ENCODE data around the gene NRG3. TPM values are rescaled to one million over a fixed set of nuclear protein-coding genes. Genes with fewer than 3 reads are reported as not detected.

Gene NRG3
- total RNA-seq, 4 donors from 2014 or later = 0.20 to 1.1 (median 0.84) TPM; not detected in 1

DNA sequence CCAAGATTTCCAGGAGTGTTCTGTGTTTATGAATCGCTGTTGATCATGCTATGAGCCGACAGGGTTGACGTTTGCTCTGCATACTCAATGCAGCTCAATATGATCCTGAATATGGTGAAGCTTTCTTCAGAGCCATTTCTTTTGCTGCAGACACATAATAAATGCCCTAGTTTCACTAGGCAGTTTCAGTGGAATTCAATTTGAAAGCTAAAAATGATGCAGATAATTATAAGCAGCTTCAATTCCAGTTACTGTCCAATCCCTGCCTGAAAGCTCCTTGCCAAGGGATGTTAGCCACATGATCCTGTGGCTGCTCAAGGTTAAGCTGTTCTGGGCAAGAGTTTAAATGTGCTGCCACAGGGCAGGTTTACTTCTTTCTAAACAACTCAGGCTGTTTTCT, 805.6 kb downstream of the NRG3 start:
- Histone ChIP-seq H3K27me3 (no peaks in the 10 kb centered on the region), H3K36me3 (no peaks in the 10 kb centered on the region), H3K4me3 (no peak overlapping the region), H3K27ac (no peak overlapping the region), H3K9me3 (peaks cover 0 to 6% (median 0%) of the 10 kb centered on the region in 4 donors), H3K4me1 (no peaks in the 10 kb centered on the region)
- TF ChIP-seq EP300 (IDR thresholded peaks at IDR 0.05) (no peak), POLR2A (IDR thresholded peaks at IDR 0.05) (no peak)
- TF ChIP-seq, protein P1, sequence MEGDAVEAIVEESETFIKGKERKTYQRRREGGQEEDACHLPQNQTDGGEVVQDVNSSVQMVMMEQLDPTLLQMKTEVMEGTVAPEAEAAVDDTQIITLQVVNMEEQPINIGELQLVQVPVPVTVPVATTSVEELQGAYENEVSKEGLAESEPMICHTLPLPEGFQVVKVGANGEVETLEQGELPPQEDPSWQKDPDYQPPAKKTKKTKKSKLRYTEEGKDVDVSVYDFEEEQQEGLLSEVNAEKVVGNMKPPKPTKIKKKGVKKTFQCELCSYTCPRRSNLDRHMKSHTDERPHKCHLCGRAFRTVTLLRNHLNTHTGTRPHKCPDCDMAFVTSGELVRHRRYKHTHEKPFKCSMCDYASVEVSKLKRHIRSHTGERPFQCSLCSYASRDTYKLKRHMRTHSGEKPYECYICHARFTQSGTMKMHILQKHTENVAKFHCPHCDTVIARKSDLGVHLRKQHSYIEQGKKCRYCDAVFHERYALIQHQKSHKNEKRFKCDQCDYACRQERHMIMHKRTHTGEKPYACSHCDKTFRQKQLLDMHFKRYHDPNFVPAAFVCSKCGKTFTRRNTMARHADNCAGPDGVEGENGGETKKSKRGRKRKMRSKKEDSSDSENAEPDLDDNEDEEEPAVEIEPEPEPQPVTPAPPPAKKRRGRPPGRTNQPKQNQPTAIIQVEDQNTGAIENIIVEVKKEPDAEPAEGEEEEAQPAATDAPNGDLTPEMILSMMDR (IDR thresholded peaks at IDR 0.05) = no peak
- DNase-seq (ENCODE audit: low spot score in 2 of 2) = no peak
- 77% methylated on average over 3 of the region's 3 CpGs for WGBS, 2 donors

DNA sequence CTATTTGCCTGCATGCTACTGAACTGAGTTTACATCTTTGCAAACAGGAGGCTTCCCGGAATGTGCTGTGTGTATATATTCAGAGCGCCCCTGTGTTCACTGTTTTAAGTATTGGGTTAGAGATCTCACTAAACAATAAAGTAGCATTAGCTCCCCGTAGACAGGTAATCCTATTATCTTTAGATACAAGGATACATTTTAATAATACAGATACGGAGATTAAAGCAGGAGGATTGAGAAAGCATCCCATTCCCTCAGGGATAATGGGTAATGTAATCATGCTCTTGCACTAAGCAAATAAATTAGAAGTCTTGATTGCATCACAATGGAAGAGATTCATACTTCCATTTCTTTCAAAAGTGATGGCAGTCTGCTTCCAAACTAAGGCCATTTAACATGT, 809.0 kb downstream of the NRG3 start:
- Histone ChIP-seq H3K9me3 (no peaks in the 10 kb centered on the region), H3K27me3 (no peaks in the 10 kb centered on the region), H3K27ac (no peak overlapping the region), H3K36me3 (no peaks in the 10 kb centered on the region), H3K4me1 (no peaks in the 10 kb centered on the region), H3K4me3 (no peak overlapping the region)
- 65 to 69% methylated on average over 4 of the region's 4 CpGs for WGBS, 2 donors
- TF ChIP-seq POLR2A (IDR thresholded peaks at IDR 0.05) = no peak
- TF ChIP-seq EP300 (IDR thresholded peaks at IDR 0.05) = no peak
- TF ChIP-seq, protein P1 (IDR thresholded peaks at IDR 0.05) = no peak
- no peak for DNase-seq (ENCODE audit: low spot score in 2 of 2)

DNA sequence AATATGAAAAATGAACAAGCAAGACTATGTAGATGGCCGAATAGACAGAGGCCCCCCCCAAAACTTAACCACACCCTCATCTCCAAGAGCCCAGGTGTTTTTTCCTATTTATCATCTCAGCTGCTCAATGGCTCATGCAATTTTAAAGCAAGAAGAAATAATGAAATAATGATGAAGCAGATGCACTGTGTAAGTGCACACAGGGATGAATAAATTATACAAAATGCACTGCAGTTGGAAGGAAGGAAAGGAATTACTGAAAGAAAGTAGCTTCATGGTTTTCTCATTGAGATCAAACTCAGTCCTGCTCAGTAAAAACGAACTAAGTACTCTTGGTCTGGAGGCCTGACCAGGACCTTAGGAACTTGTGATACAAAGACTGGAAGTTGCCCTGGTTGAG, 810.1 kb downstream of the NRG3 start:
- Histone ChIP-seq H3K9me3 (no peaks in the 10 kb centered on the region), H3K4me1 (no peaks in the 10 kb centered on the region), H3K27ac (no peak overlapping the region), H3K27me3 (no peaks in the 10 kb centered on the region), H3K4me3 (no peak overlapping the region), H3K36me3 (no peaks in the 10 kb centered on the region)
- no peak for DNase-seq (ENCODE audit: low spot score in 2 of 2)
- 74 to 79% methylated on average over 2 of the region's 2 CpGs for WGBS, 2 donors
- TF ChIP-seq POLR2A (IDR thresholded peaks at IDR 0.05) (no peak), EP300 (IDR thresholded peaks at IDR 0.05) (no peak)
- TF ChIP-seq, protein P1 (IDR thresholded peaks at IDR 0.05) = no peak

DNA sequence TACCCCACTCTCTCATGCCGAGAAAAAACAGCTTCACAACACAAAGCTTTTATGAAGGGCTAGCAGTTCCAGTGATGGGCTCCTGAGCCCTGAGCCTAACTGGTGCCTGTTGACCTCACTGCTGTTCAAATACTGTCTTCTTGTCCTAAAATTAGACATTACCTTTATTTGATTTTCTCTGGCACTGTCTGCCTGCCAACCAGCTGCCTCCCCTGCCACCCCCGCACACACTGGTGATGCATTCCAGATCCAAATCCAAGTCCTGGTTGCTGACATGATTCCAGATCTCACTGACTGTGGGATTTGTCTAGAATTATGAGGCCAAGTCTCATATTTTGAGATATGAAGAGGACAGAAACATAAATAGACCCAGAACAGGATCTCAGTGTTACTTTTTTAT, 816.2 kb downstream of the NRG3 start:
- Histone ChIP-seq H3K4me3 (no peak overlapping the region), H3K36me3 (no peaks in the 10 kb centered on the region), H3K27ac (no peak overlapping the region), H3K4me1 (no peaks in the 10 kb centered on the region), H3K27me3 (no peaks in the 10 kb centered on the region), H3K9me3 (no peaks in the 10 kb centered on the region)
- DNase-seq (ENCODE audit: low spot score in 2 of 2) = no peak
- 85 to 88% methylated on average over 2 of the region's 2 CpGs for WGBS, 2 donors
- TF ChIP-seq POLR2A (IDR thresholded peaks at IDR 0.05) = no peak
- no peak for TF ChIP-seq EP300 (IDR thresholded peaks at IDR 0.05)
- TF ChIP-seq, protein P1 (IDR thresholded peaks at IDR 0.05) = no peak

DNA sequence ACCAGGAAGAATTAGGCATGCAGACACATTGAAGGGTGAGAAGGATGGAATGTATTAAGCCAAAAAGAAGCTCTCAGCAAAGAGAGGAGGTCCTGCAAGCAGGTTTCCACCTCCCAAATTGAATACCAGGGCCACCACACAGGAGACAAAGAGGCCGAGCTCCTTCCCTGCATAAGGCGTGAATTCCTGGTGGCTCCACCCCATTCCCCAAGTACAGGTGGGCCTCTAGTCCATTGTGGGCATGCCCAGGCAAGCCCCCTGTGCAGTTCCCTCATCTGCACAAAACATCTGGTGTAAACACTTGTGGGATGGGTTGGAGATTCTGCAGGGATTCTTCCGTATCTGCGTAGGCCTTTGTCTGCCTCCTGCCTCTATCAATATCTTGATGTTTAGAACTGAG, 817.5 kb downstream of the NRG3 start:
- TF ChIP-seq, protein P1 (IDR thresholded peaks at IDR 0.05) = no peak
- TF ChIP-seq EP300 (IDR thresholded peaks at IDR 0.05) = no peak
- TF ChIP-seq POLR2A (IDR thresholded peaks at IDR 0.05) = no peak
- Histone ChIP-seq H3K27me3 (no peaks in the 10 kb centered on the region), H3K4me3 (no peak overlapping the region)

More for the DNA sequence above, 817.5 kb downstream of the NRG3 start:
- Histone ChIP-seq H3K4me1 (no peaks in the 10 kb centered on the region), H3K9me3 (no peaks in the 10 kb centered on the region), H3K36me3 (no peaks in the 10 kb centered on the region), H3K27ac (no peak overlapping the region)
- 95 to 96% methylated on average over 4 of the region's 4 CpGs for WGBS, 2 donors
- DNase-seq (ENCODE audit: low spot score in 2 of 2) = no peak

Data from tibial nerve (tissue), 4 donors.